ENCODE data around the gene C12orf57.

C12orf57 gene

DNA sequence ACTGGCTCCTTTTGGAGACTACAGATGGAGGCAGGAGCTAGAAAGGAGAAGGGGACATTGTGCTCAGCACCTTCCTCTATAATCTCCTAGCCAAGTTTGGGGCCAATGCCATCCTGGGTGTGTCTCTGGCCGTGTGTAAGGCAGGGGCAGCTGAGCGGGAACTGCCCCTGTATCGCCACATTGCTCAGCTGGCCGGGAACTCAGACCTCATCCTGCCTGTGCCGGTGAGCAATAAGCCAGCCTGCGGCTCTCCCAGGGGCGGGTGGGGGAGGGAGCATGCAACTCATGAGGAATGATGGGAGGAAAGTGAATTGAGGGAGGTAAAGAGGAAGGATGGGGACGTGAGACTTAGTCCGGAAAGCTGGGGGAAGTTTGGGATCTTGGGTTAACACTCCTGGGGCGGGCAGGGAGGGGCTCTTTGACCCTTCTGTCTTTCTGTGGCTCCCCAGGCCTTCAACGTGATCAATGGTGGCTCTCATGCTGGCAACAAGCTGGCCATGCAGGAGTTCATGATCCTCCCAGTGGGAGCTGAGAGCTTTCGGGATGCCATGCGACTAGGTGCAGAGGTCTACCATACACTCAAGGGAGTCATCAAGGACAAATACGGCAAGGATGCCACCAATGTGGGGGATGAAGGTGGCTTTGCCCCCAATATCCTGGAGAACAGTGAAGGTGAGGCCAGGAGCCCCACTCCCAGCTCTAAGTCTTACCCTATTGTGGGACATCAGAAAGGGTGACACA is 26.2 kb upstream of the C12orf57 start:
- no peak for DNase-seq (ENCODE audit: low spot score)

DNA sequence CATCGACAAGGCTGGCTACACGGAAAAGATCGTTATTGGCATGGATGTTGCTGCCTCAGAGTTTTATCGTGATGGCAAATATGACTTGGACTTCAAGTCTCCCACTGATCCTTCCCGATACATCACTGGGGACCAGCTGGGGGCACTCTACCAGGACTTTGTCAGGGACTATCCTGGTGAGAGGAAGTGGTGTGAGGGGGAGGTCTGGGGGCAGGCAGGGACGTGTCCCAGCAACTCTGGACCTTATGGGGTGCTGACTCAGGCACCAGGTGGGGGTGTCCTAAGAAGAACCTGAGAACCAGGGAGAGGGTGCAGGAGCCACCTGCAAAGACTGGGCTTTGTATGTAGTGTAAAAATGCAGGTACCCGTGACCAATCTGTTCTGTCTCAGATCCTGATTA is 24.2 kb upstream of the C12orf57 start:
- DNase-seq (ENCODE audit: low spot score) = no peak

DNA sequence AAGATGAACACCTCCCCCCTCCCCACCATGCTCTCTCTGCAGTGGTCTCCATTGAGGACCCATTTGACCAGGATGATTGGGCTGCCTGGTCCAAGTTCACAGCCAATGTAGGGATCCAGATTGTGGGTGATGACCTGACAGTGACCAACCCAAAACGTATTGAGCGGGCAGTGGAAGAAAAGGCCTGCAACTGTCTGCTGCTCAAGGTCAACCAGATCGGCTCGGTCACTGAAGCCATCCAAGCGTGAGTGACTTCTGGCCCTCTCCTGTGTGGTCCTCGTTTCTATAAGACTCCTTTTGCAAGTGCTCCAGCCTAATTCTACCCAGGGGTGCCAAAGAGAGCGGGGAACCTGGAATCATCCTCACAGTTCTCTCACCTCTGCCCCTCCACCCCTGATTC is 22.3 kb upstream of the C12orf57 start:
- DNase-seq (ENCODE audit: low spot score) = no peak

DNA sequence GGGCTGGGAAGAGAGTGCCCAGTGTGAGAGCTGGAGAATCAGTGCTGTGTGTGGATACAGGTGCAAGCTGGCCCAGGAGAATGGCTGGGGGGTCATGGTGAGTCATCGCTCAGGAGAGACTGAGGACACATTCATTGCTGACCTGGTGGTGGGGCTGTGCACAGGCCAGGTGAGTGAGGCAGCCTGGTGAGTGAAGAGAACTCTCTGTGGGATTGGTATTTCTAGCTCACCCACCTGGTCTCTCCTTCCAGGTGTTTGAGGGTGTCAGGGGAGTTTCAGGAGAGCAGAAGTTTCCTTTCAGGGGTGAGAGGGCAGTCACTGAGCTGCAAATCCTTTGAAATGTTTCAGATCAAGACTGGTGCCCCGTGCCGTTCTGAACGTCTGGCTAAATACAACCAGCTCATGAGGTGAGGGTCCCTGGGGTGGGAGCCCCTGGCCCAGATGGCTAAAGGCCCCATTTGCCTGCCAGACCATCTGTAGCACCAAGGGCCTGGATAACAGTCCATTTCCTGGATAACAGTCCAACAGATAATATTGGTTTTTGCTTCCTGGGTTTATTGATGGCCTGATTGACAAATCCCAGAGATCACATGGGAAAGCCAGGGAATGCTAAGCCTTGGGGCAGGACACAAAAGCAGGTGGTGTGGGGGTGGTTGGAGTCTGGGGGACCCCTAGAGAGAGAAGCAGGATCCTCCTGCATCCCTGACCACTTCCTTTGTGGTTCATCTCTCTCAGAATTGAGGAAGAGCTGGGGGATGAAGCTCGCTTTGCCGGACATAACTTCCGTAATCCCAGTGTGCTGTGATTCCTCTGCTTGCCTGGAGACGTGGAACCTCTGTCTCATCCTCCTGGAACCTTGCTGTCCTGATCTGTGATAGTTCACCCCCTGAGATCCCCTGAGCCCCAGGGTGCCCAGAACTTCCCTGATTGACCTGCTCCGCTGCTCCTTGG is 21.6 kb upstream of the C12orf57 start:
- DNase-seq (ENCODE audit: low spot score) = no peak

DNA sequence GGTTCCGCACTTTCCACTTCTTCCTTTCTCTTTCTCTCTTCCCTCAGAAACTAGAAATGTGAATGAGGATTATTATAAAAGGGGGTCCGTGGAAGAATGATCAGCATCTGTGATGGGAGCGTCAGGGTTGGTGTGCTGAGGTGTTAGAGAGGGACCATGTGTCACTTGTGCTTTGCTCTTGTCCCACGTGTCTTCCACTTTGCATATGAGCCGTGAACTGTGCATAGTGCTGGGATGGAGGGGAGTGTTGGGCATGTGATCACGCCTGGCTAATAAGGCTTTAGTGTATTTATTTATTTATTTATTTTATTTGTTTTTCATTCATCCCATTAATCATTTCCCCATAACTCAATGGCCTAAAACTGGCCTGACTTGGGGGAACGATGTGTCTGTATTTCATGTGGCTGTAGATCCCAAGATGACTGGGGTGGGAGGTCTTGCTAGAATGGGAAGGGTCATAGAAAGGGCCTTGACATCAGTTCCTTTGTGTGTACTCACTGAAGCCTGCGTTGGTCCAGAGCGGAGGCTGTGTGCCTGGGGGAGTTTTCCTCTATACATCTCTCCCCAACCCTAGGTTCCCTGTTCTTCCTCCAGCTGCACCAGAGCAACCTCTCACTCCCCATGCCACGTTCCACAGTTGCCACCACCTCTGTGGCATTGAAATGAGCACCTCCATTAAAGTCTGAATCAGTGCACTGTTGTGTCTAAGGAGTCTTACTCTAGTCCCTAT is 20.7 kb upstream of the C12orf57 start:
- no peak for DNase-seq (ENCODE audit: low spot score)

DNA sequence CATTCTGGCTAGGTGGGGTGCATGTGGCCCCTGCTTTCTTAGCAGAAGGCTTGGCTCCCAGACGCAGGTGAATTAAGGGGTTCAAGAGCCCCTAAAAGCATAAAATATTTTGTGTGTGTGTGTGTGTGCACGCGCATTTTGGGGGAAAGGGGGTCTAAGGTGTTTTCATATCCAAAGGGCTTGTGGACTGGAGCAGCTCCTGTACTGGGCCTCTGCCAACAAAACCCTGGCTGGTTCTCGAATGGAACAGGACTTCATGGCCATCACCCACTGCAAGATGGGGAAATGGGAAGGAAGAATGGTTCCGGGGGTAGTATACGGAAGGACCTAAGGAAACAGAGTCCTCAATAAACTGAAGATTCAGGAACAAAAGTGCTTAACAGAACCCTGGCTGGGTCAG is 20.0 kb upstream of the C12orf57 start:
- no peak for DNase-seq (ENCODE audit: low spot score)

DNA sequence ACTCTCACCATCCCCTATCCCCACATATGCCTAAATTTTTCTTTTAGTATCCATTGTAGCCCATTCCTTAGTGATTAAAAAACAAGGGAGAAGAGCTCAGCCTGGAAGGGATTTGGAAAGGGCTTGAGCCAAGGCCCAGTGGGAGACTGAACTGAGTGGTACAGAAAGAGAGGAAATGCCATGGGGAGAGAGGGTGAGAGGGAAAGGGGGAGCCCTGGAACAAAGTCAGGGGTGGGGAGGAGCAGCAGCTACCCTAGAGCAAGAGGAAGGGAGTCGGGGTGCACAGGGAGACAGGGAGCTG is 18.6 kb upstream of the C12orf57 start:
- DNase-seq (ENCODE audit: low spot score) = no peak

DNA sequence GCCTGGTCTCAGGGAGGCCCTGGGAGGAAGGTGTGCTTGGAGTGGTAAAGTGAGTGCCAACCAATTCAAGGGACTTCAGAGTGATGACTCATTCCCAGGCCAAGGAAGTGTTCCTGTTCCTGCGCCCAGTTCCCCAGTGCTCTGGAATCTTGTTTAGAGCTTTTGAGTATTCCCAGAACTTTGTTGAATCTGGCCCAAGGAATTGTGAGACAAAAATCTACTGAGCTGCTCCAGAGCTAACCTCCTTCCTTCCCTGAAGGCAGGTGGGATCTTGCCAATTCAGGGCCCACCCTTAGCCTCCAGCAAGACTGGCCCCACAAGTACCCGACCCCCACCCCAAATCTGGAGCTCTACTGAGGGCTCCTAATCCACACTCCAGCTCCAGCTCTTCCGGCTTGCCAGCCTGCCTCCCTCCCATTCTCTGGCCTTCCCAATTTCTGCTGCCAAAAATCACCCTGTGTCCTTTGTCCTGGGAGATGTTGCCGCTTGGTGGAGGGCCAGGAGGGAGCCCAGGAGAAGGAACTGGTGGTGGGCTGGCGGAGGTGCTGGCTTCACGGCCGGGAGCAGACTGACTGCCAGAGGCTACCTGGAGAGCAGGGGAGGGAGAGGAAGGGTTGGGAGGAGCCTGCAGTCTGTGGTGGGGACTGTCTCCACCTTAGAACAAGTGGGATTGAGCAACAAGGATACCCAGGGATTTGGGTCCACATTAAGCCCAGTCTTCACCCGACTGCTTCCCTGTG is 18.1 kb upstream of the C12orf57 start:
- no peak for DNase-seq (ENCODE audit: low spot score)

DNA sequence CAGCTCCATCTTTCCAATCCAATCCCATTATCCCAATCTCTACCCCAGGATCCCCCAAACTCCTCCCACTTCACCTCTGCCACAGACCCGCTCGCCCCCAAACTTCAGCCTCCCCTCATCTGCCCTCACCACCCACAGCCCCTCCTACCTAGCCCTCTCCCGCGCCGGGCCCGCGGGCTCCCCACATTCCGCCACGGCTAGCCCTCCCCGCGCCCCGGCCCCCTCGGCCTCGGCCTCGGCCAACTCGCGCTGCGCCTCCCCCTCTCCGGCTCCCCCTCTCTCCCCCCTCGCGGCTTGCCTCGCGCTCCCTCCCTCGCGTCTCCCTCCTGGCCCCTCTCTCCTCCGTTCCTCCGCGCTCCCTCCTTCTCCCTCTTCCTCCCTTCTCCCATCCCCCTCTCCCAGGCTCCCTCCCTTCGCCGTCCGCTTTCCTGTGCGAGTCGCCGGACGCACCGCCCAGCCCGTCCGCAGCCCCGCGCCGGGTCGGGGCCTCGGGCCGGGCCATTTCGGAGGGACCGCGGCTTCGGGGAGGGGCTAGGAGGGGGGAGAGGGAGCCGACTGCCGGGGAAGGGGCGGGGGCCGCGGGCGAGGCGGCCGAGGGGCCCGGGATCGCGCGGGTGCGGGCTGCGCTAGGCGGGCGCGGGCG is 16.3 kb upstream of the C12orf57 start, which contains the start of gene ATN1:
TSS of gene ATN1 (plus strand) at position 581 of the 643 bp plus-strand sequence. CDS start 6,043 bp downstream, outside the sequence.
- DNase-seq (ENCODE audit: low spot score) = no peak

DNA sequence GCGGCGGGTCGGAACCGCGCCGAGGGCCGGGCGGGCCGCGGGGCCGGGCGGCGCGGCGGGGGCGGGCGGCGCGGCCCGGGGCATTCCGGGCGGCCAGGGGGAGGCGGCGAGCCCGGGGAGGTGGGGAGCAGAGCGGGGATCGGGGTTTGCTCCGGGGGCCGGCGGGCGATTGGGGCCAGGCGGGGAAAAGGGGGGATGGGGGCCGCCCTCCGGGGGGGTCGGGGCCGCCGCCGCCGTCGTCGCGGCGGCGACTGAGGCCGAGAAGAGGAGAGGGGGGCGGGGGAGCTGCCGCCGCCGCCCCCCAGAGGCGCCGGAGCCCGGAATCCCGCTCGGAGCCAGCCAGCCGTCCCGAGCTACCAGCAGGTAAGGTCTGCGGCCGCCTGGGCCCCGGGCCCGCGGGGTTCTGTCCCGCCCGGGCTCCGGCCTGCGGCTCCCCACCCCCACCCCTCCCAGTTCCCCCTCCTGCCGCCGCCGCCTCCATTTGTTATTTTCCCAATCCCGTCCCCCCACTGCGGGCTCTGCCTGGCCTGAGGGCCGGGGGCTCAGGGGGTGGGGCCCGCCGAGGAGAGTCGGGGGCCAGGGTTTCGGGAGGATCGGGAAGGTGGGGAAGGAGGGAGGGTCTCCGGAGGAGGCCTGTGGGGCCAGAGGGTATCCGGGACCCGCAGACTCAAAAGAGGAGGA is 15.7 kb upstream of the C12orf57 start:
- DNase-seq (ENCODE audit: low spot score) = no peak

DNA sequence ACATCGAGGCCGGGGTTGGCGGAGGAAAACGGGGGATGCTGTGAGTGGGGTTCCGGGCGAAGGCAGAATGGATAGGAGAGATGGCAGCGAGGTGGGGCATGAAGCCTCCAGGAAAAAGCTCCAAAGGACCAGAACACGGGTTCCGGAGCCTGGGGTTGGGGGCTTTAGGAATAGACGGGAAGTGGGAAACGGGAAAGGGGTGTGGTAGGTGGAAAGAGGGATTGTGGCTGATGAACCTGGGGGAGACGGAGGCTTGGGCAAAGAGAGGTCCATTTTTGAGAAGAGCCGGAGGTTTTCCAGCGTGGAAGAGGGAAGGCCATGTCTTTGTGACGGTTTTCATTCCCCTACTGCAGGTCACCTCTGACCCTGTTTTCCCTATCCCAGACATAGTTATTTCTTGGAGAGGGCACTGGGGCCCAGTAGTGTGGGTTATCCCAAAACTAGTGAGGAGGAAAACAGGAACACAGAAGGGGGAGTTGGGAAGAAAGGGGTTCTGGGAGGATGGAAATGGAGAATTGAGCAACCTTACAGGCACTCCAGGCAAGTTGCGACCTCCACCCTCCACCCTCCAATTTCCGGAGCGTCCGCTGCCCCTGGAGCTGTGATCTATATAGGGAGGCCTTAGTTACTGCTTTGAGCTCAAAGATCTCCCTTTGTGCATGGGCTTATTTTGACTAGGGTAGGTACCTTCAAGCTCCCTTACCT is 15.0 kb upstream of the C12orf57 start:
- DNase-seq (ENCODE audit: low spot score) = no peak

DNA sequence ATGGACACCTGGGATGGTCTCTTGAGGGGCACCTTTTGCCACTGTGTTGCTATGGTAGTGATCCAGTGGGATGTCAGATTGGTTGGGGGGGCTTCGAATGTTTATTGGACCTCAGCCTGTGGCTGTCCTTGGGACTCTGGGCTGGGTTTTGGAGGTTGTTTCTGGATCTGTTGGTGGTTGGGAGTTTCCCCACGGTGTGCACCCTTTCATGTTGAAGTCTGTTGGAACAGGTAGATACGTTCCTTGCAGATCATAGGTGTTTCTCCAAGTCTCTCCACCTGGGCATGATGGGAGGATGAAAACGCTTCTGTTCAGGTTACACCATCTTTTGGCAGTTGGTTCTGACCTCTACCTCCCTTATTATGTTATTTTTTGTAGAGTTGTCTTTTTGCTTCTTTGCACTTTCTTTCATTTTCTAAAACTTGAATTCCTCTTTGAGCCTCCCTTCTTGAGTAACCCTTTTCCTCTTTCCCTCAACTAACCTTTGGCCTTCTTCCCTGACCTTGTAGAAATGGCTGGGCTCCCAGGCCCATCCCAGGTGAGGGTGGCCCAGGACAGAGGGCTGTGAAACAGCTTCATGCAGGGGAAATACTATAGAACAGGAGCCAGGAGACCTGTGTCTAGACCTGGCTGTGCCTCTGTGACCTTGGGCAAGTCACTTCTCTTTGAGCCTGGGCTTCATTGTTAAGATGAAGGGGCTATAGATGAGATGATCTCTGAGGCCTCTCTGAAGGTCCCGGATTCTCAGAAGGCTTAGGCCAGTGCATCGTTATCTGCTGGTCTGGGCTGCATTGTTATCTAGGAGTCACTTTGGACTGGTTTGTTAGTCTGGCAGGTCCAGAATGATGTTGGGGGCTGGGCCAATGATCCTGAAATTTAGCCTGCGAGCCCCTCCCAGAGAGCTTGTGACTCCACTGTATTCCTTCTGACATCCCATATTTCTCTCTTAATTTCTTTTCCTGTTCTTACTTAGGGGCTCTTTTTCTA is 14.1 kb upstream of the C12orf57 start:
- no peak for DNase-seq (ENCODE audit: low spot score)

DNA sequence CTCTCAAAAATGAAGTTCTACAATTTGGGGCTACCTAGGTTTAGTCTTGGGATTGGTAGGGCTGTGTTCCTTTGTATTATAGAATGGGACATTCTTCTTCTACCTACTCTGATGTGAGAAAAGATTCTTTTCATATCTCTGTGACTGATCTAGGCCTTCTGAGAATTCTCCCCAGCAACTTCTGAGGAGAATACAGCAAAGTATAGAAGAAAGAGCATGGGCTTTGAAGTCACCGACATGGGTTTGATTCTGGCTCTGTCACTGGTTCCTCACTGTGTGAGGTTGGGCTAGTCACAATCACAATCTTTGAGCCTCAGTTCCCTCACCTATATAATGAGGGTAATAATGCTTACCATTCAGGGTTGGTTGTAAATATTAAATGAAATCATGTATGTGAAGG is 11.1 kb upstream of the C12orf57 start:
- no peak for DNase-seq (ENCODE audit: low spot score)

DNA sequence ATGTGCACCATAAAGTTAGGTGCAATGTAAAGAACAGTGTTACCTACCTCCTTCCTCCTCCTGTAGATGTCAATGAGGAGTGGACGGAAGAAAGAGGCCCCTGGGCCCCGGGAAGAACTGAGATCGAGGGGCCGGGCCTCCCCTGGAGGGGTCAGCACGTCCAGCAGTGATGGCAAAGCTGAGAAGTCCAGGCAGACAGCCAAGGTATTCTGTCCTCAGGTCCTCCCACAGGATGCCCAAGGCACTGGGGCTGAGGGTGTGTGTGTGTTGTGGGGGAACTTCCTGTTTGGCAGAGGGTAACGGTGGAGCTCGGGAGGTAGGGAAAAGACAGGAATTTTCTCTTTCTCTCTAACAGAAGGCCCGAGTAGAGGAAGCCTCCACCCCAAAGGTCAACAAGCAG is 9.7 kb upstream of the C12orf57 start:
- no peak for DNase-seq (ENCODE audit: low spot score)

DNA sequence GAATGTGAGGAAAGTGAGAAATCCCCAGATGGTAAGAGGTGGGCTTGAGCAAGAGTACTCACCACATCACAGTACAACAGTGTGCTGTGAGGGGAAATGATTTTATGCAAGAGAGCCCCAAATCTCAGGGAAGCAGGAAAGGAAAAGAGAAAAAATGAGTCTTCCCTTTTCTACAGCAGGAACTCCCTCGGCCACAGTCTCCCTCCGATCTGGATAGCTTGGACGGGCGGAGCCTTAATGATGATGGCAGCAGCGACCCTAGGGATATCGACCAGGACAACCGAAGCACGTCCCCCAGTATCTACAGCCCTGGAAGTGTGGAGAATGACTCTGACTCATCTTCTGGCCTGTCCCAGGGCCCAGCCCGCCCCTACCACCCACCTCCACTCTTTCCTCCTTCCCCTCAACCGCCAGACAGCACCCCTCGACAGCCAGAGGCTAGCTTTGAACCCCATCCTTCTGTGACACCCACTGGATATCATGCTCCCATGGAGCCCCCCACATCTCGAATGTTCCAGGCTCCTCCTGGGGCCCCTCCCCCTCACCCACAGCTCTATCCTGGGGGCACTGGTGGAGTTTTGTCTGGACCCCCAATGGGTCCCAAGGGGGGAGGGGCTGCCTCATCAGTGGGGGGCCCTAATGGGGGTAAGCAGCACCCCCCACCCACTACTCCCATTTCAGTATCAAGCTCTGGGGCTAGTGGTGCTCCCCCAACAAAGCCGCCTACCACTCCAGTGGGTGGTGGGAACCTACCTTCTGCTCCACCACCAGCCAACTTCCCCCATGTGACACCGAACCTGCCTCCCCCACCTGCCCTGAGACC is 8.2 kb upstream of the C12orf57 start:
- DNase-seq (ENCODE audit: low spot score) = no peak

DNA sequence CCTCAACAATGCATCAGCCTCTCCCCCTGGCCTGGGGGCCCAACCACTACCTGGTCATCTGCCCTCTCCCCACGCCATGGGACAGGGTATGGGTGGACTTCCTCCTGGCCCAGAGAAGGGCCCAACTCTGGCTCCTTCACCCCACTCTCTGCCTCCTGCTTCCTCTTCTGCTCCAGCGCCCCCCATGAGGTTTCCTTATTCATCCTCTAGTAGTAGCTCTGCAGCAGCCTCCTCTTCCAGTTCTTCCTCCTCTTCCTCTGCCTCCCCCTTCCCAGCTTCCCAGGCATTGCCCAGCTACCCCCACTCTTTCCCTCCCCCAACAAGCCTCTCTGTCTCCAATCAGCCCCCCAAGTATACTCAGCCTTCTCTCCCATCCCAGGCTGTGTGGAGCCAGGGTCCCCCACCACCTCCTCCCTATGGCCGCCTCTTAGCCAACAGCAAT is 7.6 kb upstream of the C12orf57 start:
- DNase-seq (ENCODE audit: low spot score) = no peak

DNA sequence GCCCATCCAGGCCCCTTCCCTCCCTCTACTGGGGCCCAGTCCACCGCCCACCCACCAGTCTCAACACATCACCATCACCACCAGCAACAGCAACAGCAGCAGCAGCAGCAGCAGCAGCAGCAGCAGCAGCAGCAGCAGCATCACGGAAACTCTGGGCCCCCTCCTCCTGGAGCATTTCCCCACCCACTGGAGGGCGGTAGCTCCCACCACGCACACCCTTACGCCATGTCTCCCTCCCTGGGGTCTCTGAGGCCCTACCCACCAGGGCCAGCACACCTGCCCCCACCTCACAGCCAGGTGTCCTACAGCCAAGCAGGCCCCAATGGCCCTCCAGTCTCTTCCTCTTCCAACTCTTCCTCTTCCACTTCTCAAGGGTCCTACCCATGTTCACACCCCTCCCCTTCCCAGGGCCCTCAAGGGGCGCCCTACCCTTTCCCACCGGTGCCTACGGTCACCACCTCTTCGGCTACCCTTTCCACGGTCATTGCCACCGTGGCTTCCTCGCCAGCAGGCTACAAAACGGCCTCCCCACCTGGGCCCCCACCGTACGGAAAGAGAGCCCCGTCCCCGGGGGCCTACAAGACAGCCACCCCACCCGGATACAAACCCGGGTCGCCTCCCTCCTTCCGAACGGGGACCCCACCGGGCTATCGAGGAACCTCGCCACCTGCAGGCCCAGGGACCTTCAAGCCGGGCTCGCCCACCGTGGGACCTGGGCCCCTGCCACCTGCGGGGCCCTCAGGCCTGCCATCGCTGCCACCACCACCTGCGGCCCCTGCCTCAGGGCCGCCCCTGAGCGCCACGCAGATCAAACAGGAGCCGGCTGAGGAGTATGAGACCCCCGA is 7.0 kb upstream of the C12orf57 start:
- DNase-seq (ENCODE audit: low spot score) = no peak
